ENCODE data around the gene SGMS2.

The SGMS2 gene

GRCh38 chr4:107825072-107825824, 516 bp downstream of the SGMS2 start (continued):
- TF ChIP-seq HOXC10 (CRISPR knock-in tag; IDR thresholded peaks at IDR 0.05) (no peak), IKZF3 (tag by site-specific recombination; IDR thresholded peaks at IDR 0.05) (no peak), ZNF623 (tag by site-specific recombination; IDR thresholded peaks at IDR 0.05) (no peak), SP2 (tag by site-specific recombination; IDR thresholded peaks at IDR 0.05) (peak; percentile 22), KLF8 (tag by site-specific recombination; IDR thresholded peaks at IDR 0.05) (peak; percentile 60; the same call in 1 of the 2 replicates), ZNF341 (tag by site-specific recombination; IDR thresholded peaks at IDR 0.05; ENCODE audit: low read depth) (peak; percentile 43), ZNF530 (tag by site-specific recombination; IDR thresholded peaks at IDR 0.05; ENCODE audit: low read depth) (no peak), REPIN1 (tag by site-specific recombination; IDR thresholded peaks at IDR 0.05; ENCODE audit: low read depth) (no peak), ZNF248 (tag by site-specific recombination; IDR thresholded peaks at IDR 0.05) (no peak), ZNF404 (tag by site-specific recombination; IDR thresholded peaks at IDR 0.05) (no peak), HOXA7 (CRISPR knock-in tag; IDR thresholded peaks at IDR 0.05; ENCODE audit: borderline replicate concordance) (no peak), ZNF121 (tag by site-specific recombination; IDR thresholded peaks at IDR 0.05) (no peak), ZBTB20 (tag by site-specific recombination; IDR thresholded peaks at IDR 0.05) (peak; percentile 61; the same call in 1 of the 2 replicates), ZNF580 (tag by site-specific recombination; IDR thresholded peaks at IDR 0.05) (no peak), ZSCAN4 (tag by site-specific recombination; IDR thresholded peaks at IDR 0.05) (no peak), ZNF629 (tag by site-specific recombination; IDR thresholded peaks at IDR 0.05) (no peak), ZNF701 (tag by site-specific recombination; IDR thresholded peaks at IDR 0.05) (no peak), ZNF843 (tag by site-specific recombination; IDR thresholded peaks at IDR 0.05) (no peak), ZNF514 (tag by site-specific recombination; IDR thresholded peaks at IDR 0.05) (no peak), PRDM10 (tag by site-specific recombination; IDR thresholded peaks at IDR 0.05) (peak; percentile 60), ZNF416 (tag by site-specific recombination; IDR thresholded peaks at IDR 0.05) (no peak)

- Histone ChIP-seq H3K27ac (ENCODE audit: extremely low read depth, low read depth, low read length) (peak overlapping the region; percentile 17; the same call in 1 of the 2 replicates), H3K4me1 (ENCODE audit: control insufficient read depth, insufficient read depth, low read length) (no peaks in the 10 kb centered on the region; the same call in 1 of the 2 replicates), H3K36me3 (ENCODE audit: control insufficient read depth in 2 of 2, insufficient read depth in 1 of 2, low read length in 2 of 2) (peaks cover 0 to 5% of the 10 kb centered on the region in 2 experiments; a peak in 1 of 3 replicates), H3K9me3 (ENCODE audit: control insufficient read depth, insufficient read depth, low read depth, low read length) (no peaks in the 10 kb centered on the region), H3K4me3 (ENCODE audit: low read depth, low read length) (peak overlapping the region; percentile 74)
- ChIA-PET POLR2A (interaction anchor here (0.7 to 1.1 kb wide), 2 partner anchors 21 to 106 kb away, joined by 3 to 4 read pairs; no protein-coding TSS in a partner anchor), CTCF (interaction anchor here (0.6 to 2.3 kb wide), 6 partner anchors 16 to 86 kb away, joined by 3 to 7 read pairs (median 4); no protein-coding TSS in a partner anchor)
- peak; percentile 71 for TF ChIP-seq ZNF121 (tag by site-specific recombination; IDR thresholded peaks at IDR 0.05)
- 0 out of 2 replicates have a peak, but pooled peaks have one; percentile 30 for TF ChIP-seq ZNF362 (tag by site-specific recombination; IDR thresholded peaks at IDR 0.05)
- TF ChIP-seq ZNF302 (tag by site-specific recombination; IDR thresholded peaks at IDR 0.05; ENCODE audit: low read depth), result no peak
- TF ChIP-seq ZNF776 (tag by site-specific recombination; IDR thresholded peaks at IDR 0.05; ENCODE audit: borderline replicate concordance), result no peak
- no peak for TF ChIP-seq ZNF18 (tag by site-specific recombination; IDR thresholded peaks at IDR 0.05)
- peak; percentile 67 for TF ChIP-seq PRDM1 (tag by site-specific recombination; IDR thresholded peaks at IDR 0.05)
- TF ChIP-seq FEZF1 (tag by site-specific recombination; IDR thresholded peaks at IDR 0.05), result peak; percentile 52
Observed at GRCh38 chr4:107826421-107826980, 1.8 kb downstream of the SGMS2 start.

All from HEK293 (cell line).